Peyer's patch (tissue), 4 donors: ENCODE results near the gene FOXP2. TPM values are rescaled to one million over a fixed set of nuclear protein-coding genes. Genes with fewer than 3 reads are reported as not detected.

Experiments
- DNase-seq, 3 donors: peaks; one replicate each; pipeline ENCODE4 v3.0.0-alpha.2; 2017 to 2019
- H3K27ac ChIP-seq, 4 donors: fragments of 200-600 bp; sonication (generic); one replicate each; pipeline ENCODE4 v1.5.1; 2016 to 2019
- H3K27me3 ChIP-seq, 2 donors: fragments of 200-600 bp; sonication (generic); one replicate each; pipeline ENCODE4 v1.5.1; 2019
- H3K36me3 ChIP-seq, 3 donors: fragments of 200-600 bp; sonication (generic); one replicate each; pipeline ENCODE4 v1.5.1; 2016 to 2019
- H3K4me1 ChIP-seq, 4 donors: fragments of 200-600 bp; sonication (generic); one replicate each; pipeline ENCODE4 v1.5.1; 2016 to 2019
- H3K4me3 ChIP-seq, 4 donors: fragments of 200-600 bp; sonication (generic); 1 replicate in 3 of 4; 2 replicates in 1 of 4; pipeline ENCODE4 v1.5.1; 2016 to 2019; ENCODE audit warnings: mild to moderate bottlenecking in 1 of 4
- H3K9me3 ChIP-seq, 4 donors: fragments of 200-600 bp; sonication (generic); one replicate each; pipeline ENCODE4 v1.5.1; 2016 to 2019; ENCODE audit warnings: mild to moderate bottlenecking in 1 of 4
- CTCF ChIP-seq, 6 experiments: fragments of 450-650 bp in 4 of 6; fragments of 200-600 bp in 2 of 6; sonication (generic) in 1 of 6; IDR thresholded peaks; one replicate each; pipeline ENCODE4 v1.5.1; 2017 to 2019; ENCODE audit warnings: antibody characterized with exemption in 6 of 6, mild to moderate bottlenecking in 3 of 6, moderate library complexity in 1 of 6
- POLR2A ChIP-seq, 2 donors: fragments of 450-650 bp; IDR thresholded peaks; one replicate each; pipeline ENCODE4 v1.5.1; 2017; ENCODE audit warnings: antibody characterized with exemption in 2 of 2, mild to moderate bottlenecking in 2 of 2, moderate library complexity in 2 of 2
- total RNA-seq, 4 donors: library from RNA; depleted of rRNA; stranded (reverse); fragments of >200 nt; gene quantifications; one replicate each; pipeline ENCODE4 v1.1.0, GENCODE V29; 2016

Gene FOXP2
- total RNA-seq, 4 donors from 2014 or later = 10.5 to 46.2 (median 31.3) TPM

- no peak for DNase-seq
- no peak for TF ChIP-seq CTCF (IDR thresholded peaks at IDR 0.05)
- TF ChIP-seq POLR2A (IDR thresholded peaks at IDR 0.05) = no peak
- Histone ChIP-seq H3K4me1 (no peaks in the 10 kb centered on the region), H3K4me3 (no peak overlapping the region), H3K27me3 (no peaks in the 10 kb centered on the region), H3K27ac (no peak overlapping the region), H3K36me3 (no peaks in the 10 kb centered on the region), H3K9me3 (no peaks in the 10 kb centered on the region)
Measured at GRCh38 chr7:114710499-114710898, 295.9 kb downstream of the FOXP2 start.

DNA sequence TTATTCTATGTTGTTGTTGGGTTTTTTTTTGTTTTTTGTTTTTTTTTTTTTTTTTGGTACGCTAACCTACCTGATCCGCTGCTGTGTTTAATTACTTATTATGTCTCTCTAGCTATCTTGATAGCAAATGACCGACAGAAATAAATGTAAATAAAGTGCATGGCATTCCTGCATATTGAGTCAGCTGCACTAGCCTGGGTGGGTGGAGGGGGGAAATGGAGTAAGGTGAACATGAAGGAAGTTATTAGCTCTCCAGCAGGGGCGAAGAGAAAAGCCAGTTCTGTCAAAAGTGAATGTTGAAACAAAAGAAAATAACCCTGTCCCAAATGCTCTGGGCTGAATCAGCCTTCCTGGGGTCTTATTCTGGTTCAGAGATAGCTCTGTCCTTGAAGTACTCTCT is 296.6 kb downstream of the FOXP2 start:
- TF ChIP-seq CTCF (IDR thresholded peaks at IDR 0.05) (no peak), POLR2A (IDR thresholded peaks at IDR 0.05) (no peak)
- H3K9me3 ChIP-seq = no peaks in the 10 kb centered on the region

DNA sequence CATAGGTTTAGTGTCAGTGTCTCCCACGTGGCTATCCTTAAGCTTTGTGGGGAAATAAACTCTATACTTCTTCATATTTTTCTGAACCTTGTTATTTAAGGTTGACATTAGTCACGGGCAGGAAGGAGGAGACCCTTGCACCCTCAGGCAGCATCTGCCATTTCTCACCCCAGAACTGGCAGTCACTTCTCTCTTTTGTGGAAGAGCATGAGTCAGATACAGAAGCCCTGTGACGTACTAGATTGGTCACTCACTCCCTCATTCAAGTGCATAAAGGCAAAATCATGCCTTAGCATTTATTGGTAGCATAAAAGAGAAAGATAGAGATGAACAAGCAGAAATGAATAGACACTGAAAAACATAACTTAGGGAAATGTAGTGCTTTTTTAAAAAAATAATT is 301.3 kb downstream of the FOXP2 start:
- H3K4me3 ChIP-seq = no peak overlapping the region
- no peak overlapping the region for H3K27ac ChIP-seq
- TF ChIP-seq POLR2A (IDR thresholded peaks at IDR 0.05) (no peak), CTCF (IDR thresholded peaks at IDR 0.05) (no peak)
- H3K4me1 ChIP-seq = no peaks in the 10 kb centered on the region
- no peak for DNase-seq
- no peaks in the 10 kb centered on the region for H3K27me3 ChIP-seq
- H3K9me3 ChIP-seq = no peaks in the 10 kb centered on the region
- H3K36me3 ChIP-seq = no peaks in the 10 kb centered on the region

More for the DNA sequence above, 296.6 kb downstream of the FOXP2 start:
- Histone ChIP-seq H3K4me1 (no peaks in the 10 kb centered on the region), H3K27ac (no peak overlapping the region), H3K27me3 (no peaks in the 10 kb centered on the region), H3K36me3 (no peaks in the 10 kb centered on the region), H3K4me3 (no peak overlapping the region)
- no peak for DNase-seq

DNA sequence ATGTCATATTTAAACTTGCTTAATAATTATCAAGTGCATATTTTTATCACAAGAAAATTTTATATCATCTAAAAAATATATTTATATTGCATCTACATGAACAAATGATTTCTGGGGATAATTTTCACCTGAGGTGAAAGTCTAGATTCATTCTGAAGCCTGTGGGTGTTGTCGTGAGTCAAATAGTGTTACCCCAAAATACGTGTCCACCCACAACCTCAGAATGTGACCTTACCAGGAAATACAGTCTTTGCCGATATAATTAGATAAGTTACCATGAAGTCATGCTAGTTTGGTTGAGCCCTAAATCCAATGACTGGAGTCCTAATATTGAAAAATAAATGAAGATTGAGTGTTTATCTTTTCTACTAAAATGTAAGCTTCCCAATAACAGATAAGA is 304.2 kb downstream of the FOXP2 start:
- Histone ChIP-seq H3K4me3 (no peak overlapping the region), H3K27me3 (no peaks in the 10 kb centered on the region), H3K36me3 (no peaks in the 10 kb centered on the region), H3K27ac (no peak overlapping the region), H3K4me1 (no peaks in the 10 kb centered on the region), H3K9me3 (no peaks in the 10 kb centered on the region)
- no peak for DNase-seq
- TF ChIP-seq CTCF (IDR thresholded peaks at IDR 0.05) = no peak
- TF ChIP-seq POLR2A (IDR thresholded peaks at IDR 0.05) = no peak

DNA sequence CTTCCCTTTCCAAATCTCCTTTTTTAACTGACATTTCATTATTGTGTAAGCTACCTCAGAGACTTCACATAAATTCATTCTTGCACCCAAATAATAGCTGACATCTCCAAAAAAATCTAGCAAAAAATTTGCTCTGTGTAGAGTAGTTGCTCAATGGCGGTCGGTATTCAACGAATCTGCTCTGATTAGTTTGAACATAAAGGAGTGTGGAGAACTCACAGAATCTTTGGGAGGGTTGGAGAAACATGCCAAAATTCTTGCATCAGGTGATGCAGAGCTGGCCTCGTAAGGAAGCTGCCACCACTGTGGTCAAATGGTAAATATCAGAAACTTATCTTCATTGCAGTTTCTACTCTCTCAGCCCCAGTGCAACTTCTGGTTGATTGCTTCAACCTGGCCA is 306.1 kb downstream of the FOXP2 start:
- H3K27me3 ChIP-seq = no peaks in the 10 kb centered on the region
- DNase-seq = no peak
- H3K36me3 ChIP-seq = no peaks in the 10 kb centered on the region
- H3K27ac ChIP-seq = no peak overlapping the region
- no peak for TF ChIP-seq CTCF (IDR thresholded peaks at IDR 0.05)
- TF ChIP-seq POLR2A (IDR thresholded peaks at IDR 0.05) = no peak
- no peaks in the 10 kb centered on the region for H3K4me1 ChIP-seq
- no peak overlapping the region for H3K4me3 ChIP-seq
- H3K9me3 ChIP-seq = no peaks in the 10 kb centered on the region

- Histone ChIP-seq H3K36me3 (no peaks in the 10 kb centered on the region), H3K4me3 (no peak overlapping the region), H3K9me3 (no peaks in the 10 kb centered on the region), H3K27me3 (no peaks in the 10 kb centered on the region), H3K27ac (no peak overlapping the region), H3K4me1 (no peaks in the 10 kb centered on the region)
- DNase-seq = no peak
- no peak for TF ChIP-seq CTCF (IDR thresholded peaks at IDR 0.05)
- no peak for TF ChIP-seq POLR2A (IDR thresholded peaks at IDR 0.05)
Measured at GRCh38 chr7:114722562-114722961, 307.9 kb downstream of the FOXP2 start.
